Activated CD4-positive, alpha-beta T cell treated with anti-CD3 and anti-CD28 coated beads, Interleukin-2, amount 10 ng/mL, durations not matched to agents 7 days and 5 days (primary cell): ENCODE results near the gene C7orf25. TPM values are rescaled to one million over a fixed set of nuclear protein-coding genes. Genes with fewer than 3 reads are reported as not detected.
A peak's percentile ranks its signal among the peaks of the same experiment; 100 is the strongest.

Experiments
- CTCF ChIA-PET: fragments of 350-600 bp; sonication (Branson Sonifier 250); formaldehyde crosslinking; loops from one replicate; lab custom pipeline; 2021; ENCODE audit warnings: antibody characterized with exemption; lab: Charles Lee
- POLR2A ChIA-PET: fragments of 350-600 bp; sonication (Branson Sonifier 250); formaldehyde crosslinking; loops from one replicate; lab custom pipeline; 2021; ENCODE audit warnings: antibody characterized with exemption; lab: Charles Lee
- DNase-seq: peaks from one replicate; pipeline ENCODE4 v3.0.0-alpha.2; 2020
- H3K27ac Mint-ChIP-seq: one replicate; pipeline ENCODE4 v1.8.0; 2021; ENCODE audit warnings: mild to moderate bottlenecking, moderate library complexity, mixed read lengths
- H3K27me3 Mint-ChIP-seq: one replicate; pipeline ENCODE4 v1.8.0; 2021; ENCODE audit warnings: mixed read lengths
- H3K36me3 Mint-ChIP-seq: one replicate; pipeline ENCODE4 v1.8.0; 2021; ENCODE audit warnings: low read depth, mixed read lengths
- H3K4me1 Mint-ChIP-seq: one replicate; pipeline ENCODE4 v1.8.0; 2021; ENCODE audit warnings: mixed read lengths
- H3K4me3 Mint-ChIP-seq: one replicate; pipeline ENCODE4 v1.8.0; 2021; ENCODE audit warnings: mild to moderate bottlenecking, moderate library complexity, mixed read lengths
- H3K9me3 Mint-ChIP-seq: one replicate; pipeline ENCODE4 v1.8.0; 2021; ENCODE audit warnings: mixed read lengths
- total RNA-seq, 2 experiments: library from RNA; stranded (reverse); gene quantifications; one replicate each; pipeline ENCODE4 v1.2.3, GENCODE V29; 2021

The C7orf25 gene
- total RNA-seq, 2 experiments from 2014 or later = 3.0 to 5.1 TPM

- no peak for DNase-seq
- peak overlapping the region; percentile 26 for H3K27ac Mint-ChIP-seq
- peaks cover 28% of the 10 kb centered on the region for H3K36me3 Mint-ChIP-seq
- H3K4me3 Mint-ChIP-seq = peak overlapping the region; percentile 9
- POLR2A ChIA-PET = no interaction called here
- H3K27me3 Mint-ChIP-seq = no peaks in the 10 kb centered on the region
- no peaks in the 10 kb centered on the region for H3K9me3 Mint-ChIP-seq
- CTCF ChIA-PET = interaction anchor here (0.6 kb wide), 1 partner anchor 9 kb away, joined by 3 read pairs; no protein-coding TSS in a partner anchor
- peaks cover 25% of the 10 kb centered on the region for H3K4me1 Mint-ChIP-seq
Observed at GRCh38 chr7:42939457-42940240, 27.8 kb upstream of the C7orf25 start.

- H3K4me3 Mint-ChIP-seq = no peak overlapping the region
Observed at GRCh38 chr7:42935861-42936260, 24.0 kb upstream of the C7orf25 start.

GRCh38 chr7:42934291-42934690, 22.4 kb upstream of the C7orf25 start:
- H3K4me1 Mint-ChIP-seq = peaks cover 46% of the 10 kb centered on the region
- no peaks in the 10 kb centered on the region for H3K27me3 Mint-ChIP-seq
- ChIA-PET POLR2A (no interaction called here), CTCF (interaction anchor here (1.0 kb wide), 1 partner anchor 905 kb away, joined by 3 read pairs; no protein-coding TSS in a partner anchor)
- no peak for DNase-seq
- H3K4me3 Mint-ChIP-seq = peak overlapping the region; percentile 99
- no peaks in the 10 kb centered on the region for H3K9me3 Mint-ChIP-seq
- peaks cover 37% of the 10 kb centered on the region for H3K36me3 Mint-ChIP-seq
- H3K27ac Mint-ChIP-seq = peak overlapping the region; percentile 37

More at GRCh38 chr7:42935861-42936260, 24.0 kb upstream of the C7orf25 start:
- peaks cover 42% of the 10 kb centered on the region for H3K36me3 Mint-ChIP-seq
- ChIA-PET POLR2A (no interaction called here), CTCF (interaction anchor here (0.8 kb wide), 1 partner anchor 902 kb away, joined by 5 read pairs; no protein-coding TSS in a partner anchor)
- peaks cover 43% of the 10 kb centered on the region for H3K4me1 Mint-ChIP-seq
- no peaks in the 10 kb centered on the region for H3K9me3 Mint-ChIP-seq
- DNase-seq = no peak
- no peak overlapping the region for H3K27ac Mint-ChIP-seq
- no peaks in the 10 kb centered on the region for H3K27me3 Mint-ChIP-seq

DNA sequence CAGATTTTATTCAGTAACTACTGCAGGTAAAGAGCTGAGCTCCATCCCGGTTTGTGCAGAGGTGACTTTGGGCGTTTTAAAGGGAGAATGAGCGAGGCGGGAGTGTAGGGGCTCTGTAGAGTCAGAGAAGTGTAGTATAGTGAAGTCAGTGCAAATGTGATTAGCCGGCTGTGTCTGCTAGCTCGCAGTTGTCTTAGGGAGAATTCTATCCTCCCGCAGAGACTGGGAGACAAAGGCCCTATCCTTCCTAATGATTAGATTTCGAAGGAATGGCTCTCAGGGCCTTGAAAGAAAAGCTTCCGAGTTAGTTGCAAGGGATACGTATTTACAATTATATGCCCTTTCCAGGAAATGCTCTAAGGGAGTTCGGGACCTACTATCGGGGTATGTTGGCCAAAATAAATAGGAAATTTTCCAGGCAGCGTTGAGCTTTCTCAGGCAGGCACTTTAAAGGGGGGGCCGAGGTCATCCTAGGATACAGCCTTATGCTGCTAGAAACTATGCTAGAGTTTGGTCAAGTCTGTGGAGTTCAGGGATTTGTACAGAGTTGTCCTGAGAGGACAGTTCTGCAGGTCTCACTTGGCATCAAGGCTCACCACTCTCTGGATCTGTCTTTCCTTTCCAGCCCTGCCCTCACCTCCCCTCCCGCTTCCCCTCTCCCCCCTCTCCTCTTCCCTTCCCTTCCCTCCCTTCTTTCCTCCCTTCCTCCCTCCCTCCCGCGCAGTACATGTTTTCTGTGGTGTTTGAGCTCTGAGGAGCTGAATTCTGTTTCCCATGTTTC, 21.1 kb upstream of the C7orf25 start:
- H3K36me3 Mint-ChIP-seq = peaks cover 37% of the 10 kb centered on the region
- DNase-seq = no peak
- peaks cover 58% of the 10 kb centered on the region for H3K4me1 Mint-ChIP-seq
- H3K9me3 Mint-ChIP-seq = no peaks in the 10 kb centered on the region
- CTCF ChIA-PET = interaction anchor here (3.7 kb wide), 1 partner anchor 8 kb away, joined by 17 read pairs; no protein-coding TSS in a partner anchor
- POLR2A ChIA-PET = interaction anchor here (0.7 kb wide), 1 partner anchor 9 kb away, joined by 11 read pairs; no protein-coding TSS in a partner anchor
- peak overlapping the region; percentile 99 for H3K4me3 Mint-ChIP-seq
- H3K27me3 Mint-ChIP-seq = no peaks in the 10 kb centered on the region
- peak overlapping the region; percentile 98 for H3K27ac Mint-ChIP-seq

- POLR2A ChIA-PET = interaction anchor here (0.7 to 0.9 kb wide), 4 partner anchors 8 to 713 kb away, joined by 3 to 11 read pairs (median 4); no protein-coding TSS in a partner anchor
- H3K27ac Mint-ChIP-seq = peak within 1 kb of the TSS; percentile 98
- peaks cover 35% of the 10 kb centered on the region for H3K36me3 Mint-ChIP-seq
- no peaks in the 10 kb centered on the region for H3K9me3 Mint-ChIP-seq
- H3K27me3 Mint-ChIP-seq = no peaks in the 10 kb centered on the region
- peak; percentile 97 for DNase-seq
- CTCF ChIA-PET = interaction anchor here (0.7 to 3.7 kb wide), 5 partner anchors 9 to 832 kb away, joined by 3 to 17 read pairs (median 3); partner anchors contain the start of gene STK17A
- peak within 1 kb of the TSS; percentile 99 for H3K4me3 Mint-ChIP-seq
- peaks cover 66% of the 10 kb centered on the region for H3K4me1 Mint-ChIP-seq
Observed at GRCh38 chr7:42931834-42932651, 20.2 kb upstream of the C7orf25 start, which contains the start of the genes MRPL32 and PSMA2. MRPL32 (plus strand) TSS chr7:42932376; CDS start chr7:42932387, 11 bp downstream. PSMA2 (minus strand) TSS chr7:42932174; CDS start chr7:42932158, 16 bp downstream.

- Mint-ChIP-seq H3K4me3 (peak overlapping the region; percentile 99), H3K36me3 (peaks cover 38% of the 10 kb centered on the region), H3K9me3 (no peaks in the 10 kb centered on the region), H3K27ac (peak overlapping the region; percentile 98), H3K4me1 (peaks cover 71% of the 10 kb centered on the region), H3K27me3 (no peaks in the 10 kb centered on the region)
- ChIA-PET POLR2A (interaction anchor here (0.7 to 0.9 kb wide), 4 partner anchors 18 to 717 kb away, joined by 3 to 4 read pairs (median 3); no protein-coding TSS in a partner anchor), CTCF (interaction anchor here (0.7 to 3.7 kb wide), 5 partner anchors 10 to 833 kb away, joined by 3 to 17 read pairs (median 3); partner anchors contain the start of gene STK17A)
- peak; percentile 59 for DNase-seq
Observed at GRCh38 chr7:42931447-42931833, 19.6 kb upstream of the C7orf25 start.

- H3K9me3 Mint-ChIP-seq = no peaks in the 10 kb centered on the region
- H3K4me1 Mint-ChIP-seq = peaks cover 72% of the 10 kb centered on the region
- H3K4me3 Mint-ChIP-seq = peak overlapping the region; percentile 99
- H3K27ac Mint-ChIP-seq = peak overlapping the region; percentile 98
- no peaks in the 10 kb centered on the region for H3K27me3 Mint-ChIP-seq
- DNase-seq = no peak
- ChIA-PET CTCF (interaction anchor here (0.6 to 3.7 kb wide), 3 partner anchors 8 to 13 kb away, joined by 3 to 17 read pairs (median 4); no protein-coding TSS in a partner anchor), POLR2A (interaction anchor here (0.7 kb wide), 1 partner anchor 717 kb away, joined by 3 read pairs; no protein-coding TSS in a partner anchor)
- peaks cover 33% of the 10 kb centered on the region for H3K36me3 Mint-ChIP-seq
Observed at GRCh38 chr7:42930889-42931288, 19.0 kb upstream of the C7orf25 start.

GRCh38 chr7:42929449-42929848, 17.6 kb upstream of the C7orf25 start:
- H3K36me3 Mint-ChIP-seq = peaks cover 36% of the 10 kb centered on the region
- CTCF ChIA-PET = interaction anchor here (0.6 to 1.9 kb wide), 5 partner anchors 11 to 910 kb away, joined by 3 to 9 read pairs (median 3); partner anchors contain the start of gene STK17A
- peak overlapping the region; percentile 7 for H3K27ac Mint-ChIP-seq
- no peak for DNase-seq
- peaks cover 75% of the 10 kb centered on the region for H3K4me1 Mint-ChIP-seq
- peak overlapping the region; percentile 99 for H3K4me3 Mint-ChIP-seq
- no peaks in the 10 kb centered on the region for H3K27me3 Mint-ChIP-seq
- H3K9me3 Mint-ChIP-seq = no peaks in the 10 kb centered on the region
- POLR2A ChIA-PET = no interaction called here

DNA sequence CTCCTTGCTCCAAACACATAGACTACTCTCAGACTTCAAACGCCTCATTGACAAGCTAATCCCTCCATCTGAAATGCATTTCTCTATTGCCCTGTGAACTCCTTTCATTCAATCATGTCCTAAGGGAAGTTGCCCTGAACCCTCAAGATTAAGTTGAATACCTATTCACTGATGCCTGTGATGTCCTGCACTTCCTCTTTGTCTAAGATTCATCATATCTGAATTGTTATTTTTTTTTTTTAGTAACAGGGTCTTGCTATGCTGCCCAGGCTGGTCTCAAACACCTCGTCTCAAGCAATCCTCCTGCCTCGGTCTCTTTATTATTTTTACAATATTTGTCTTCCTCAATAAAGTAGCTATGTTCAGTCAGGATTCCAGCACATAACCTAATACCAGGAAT, 16.9 kb upstream of the C7orf25 start:
- Mint-ChIP-seq H3K9me3 (no peaks in the 10 kb centered on the region), H3K4me3 (no peak overlapping the region), H3K36me3 (peaks cover 39% of the 10 kb centered on the region), H3K27me3 (no peaks in the 10 kb centered on the region), H3K27ac (no peak overlapping the region), H3K4me1 (peaks cover 72% of the 10 kb centered on the region)
- ChIA-PET POLR2A (no interaction called here), CTCF (interaction anchor here (0.6 to 1.9 kb wide), 4 partner anchors 13 to 911 kb away, joined by 3 to 9 read pairs (median 3); partner anchors contain the start of gene C7orf25)
- DNase-seq = no peak

DNA sequence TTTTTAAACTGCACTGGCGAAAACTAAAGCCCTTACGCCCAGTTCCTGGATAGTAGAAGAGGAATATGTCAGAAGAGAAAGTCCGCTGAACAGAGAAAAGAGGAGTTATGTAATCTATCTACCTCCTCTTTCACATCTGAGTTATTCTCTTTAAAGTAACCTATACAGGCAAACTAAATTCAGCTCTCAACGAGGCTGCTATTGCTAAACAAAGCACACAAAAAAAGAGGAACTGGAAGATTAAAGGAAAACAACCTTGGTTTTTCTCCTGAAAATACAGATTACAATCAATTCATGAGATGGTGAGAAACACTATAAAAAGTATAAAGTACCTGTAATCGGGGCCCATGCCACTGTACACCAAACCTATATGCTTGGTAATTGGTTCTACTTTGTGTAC, 14.3 kb upstream of the C7orf25 start:
- Mint-ChIP-seq H3K4me1 (peaks cover 67% of the 10 kb centered on the region), H3K27ac (no peak overlapping the region), H3K9me3 (no peaks in the 10 kb centered on the region), H3K27me3 (no peaks in the 10 kb centered on the region), H3K4me3 (no peak overlapping the region), H3K36me3 (peaks cover 48% of the 10 kb centered on the region)
- no peak for DNase-seq
- ChIA-PET CTCF (interaction anchor here (1.2 kb wide), 1 partner anchor 15 kb away, joined by 3 read pairs; no protein-coding TSS in a partner anchor), POLR2A (interaction anchor here (0.7 kb wide), 1 partner anchor 1183 kb away, joined by 3 read pairs; no protein-coding TSS in a partner anchor)

DNA sequence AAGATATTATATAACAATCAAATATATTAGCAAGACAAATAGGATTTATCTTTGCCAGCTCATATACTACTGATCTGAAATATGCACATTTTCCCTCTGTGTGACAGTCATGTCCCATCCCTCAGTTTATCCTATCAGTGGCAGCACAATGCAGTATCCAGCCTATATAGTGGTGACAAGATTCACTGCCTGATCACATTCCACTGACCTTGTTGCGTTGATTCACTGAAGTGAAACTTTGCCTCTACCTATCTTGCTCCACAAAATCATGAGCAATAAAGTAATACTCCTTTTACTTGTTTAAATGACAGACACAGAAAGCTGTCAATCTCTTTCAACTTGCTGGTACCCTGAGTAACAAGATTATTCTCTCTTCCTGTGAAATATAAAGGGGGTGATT, 13.8 kb upstream of the C7orf25 start:
- Mint-ChIP-seq H3K4me3 (no peak overlapping the region), H3K4me1 (peaks cover 63% of the 10 kb centered on the region)
- POLR2A ChIA-PET = no interaction called here

More for the DNA sequence above, 13.8 kb upstream of the C7orf25 start:
- DNase-seq = no peak
- H3K27me3 Mint-ChIP-seq = no peaks in the 10 kb centered on the region
- H3K9me3 Mint-ChIP-seq = no peaks in the 10 kb centered on the region
- CTCF ChIA-PET = no interaction called here
- H3K27ac Mint-ChIP-seq = no peak overlapping the region
- H3K36me3 Mint-ChIP-seq = peaks cover 53% of the 10 kb centered on the region
